Activated CD4-positive, alpha-beta T cell treated with anti-CD3 and anti-CD28 coated beads, Interleukin-2, amount 50 U/mL, for 48 hours (primary cell): Measurements from ENCODE around the gene NUTM1.
A peak's percentile ranks its signal among the peaks of the same experiment; 100 is the strongest.
"Not testable (repeated sequence)": the region's sequence is repeated elsewhere in the genome, so short reads cannot be mapped to it uniquely, and the experiment has no call there.

Experiments
- DNase-seq, 2 experiments: peaks; one replicate each; pipeline ENCODE4 v3.0.0-alpha.2; 2020

The NUTM1 gene

GRCh38 chr15:34337557-34338306, 5.4 kb upstream of the NUTM1 start, which contains the start of gene SLC12A6:
TSS of gene SLC12A6 (minus strand) at chr15:34337781. CDS start at chr15:34336680, 1,101 bp downstream.
- DNase-seq, result peak; percentile 91 to 92

- no peak for DNase-seq
These were observed 4.8 kb upstream of the NUTM1 start for GRCh38 chr15:34338347-34338746.

- DNase-seq, result no peak
These were observed 3.2 kb upstream of the NUTM1 start for GRCh38 chr15:34339946-34340345.

- DNase-seq, result no peak
These were observed 1.5 kb upstream of the NUTM1 start for GRCh38 chr15:34341381-34342212.

- not testable (repeated sequence) for DNase-seq
These were observed 840 bp upstream of the NUTM1 start for GRCh38 chr15:34342213-34342736.

GRCh38 chr15:34347951-34348638, 5.0 kb downstream of the NUTM1 start:
- no peak for DNase-seq

GRCh38 chr15:34348735-34349300, 5.7 kb downstream of the NUTM1 start:
- DNase-seq, result no peak

GRCh38 chr15:34349769-34350168, 6.7 kb downstream of the NUTM1 start:
- no peak for DNase-seq

GRCh38 chr15:34352996-34353395, 9.9 kb downstream of the NUTM1 start:
- not testable (repeated sequence) for DNase-seq

GRCh38 chr15:34353627-34354026, 10.5 kb downstream of the NUTM1 start:
- no peak for DNase-seq

GRCh38 chr15:34354286-34354685, 11.2 kb downstream of the NUTM1 start:
- no peak for DNase-seq

GRCh38 chr15:34355241-34355640, 12.1 kb downstream of the NUTM1 start:
- DNase-seq, result no peak

- no peak for DNase-seq
These were observed 14.5 kb downstream of the NUTM1 start for GRCh38 chr15:34357653-34358052.

- DNase-seq, result no peak
These were observed 15.3 kb downstream of the NUTM1 start for GRCh38 chr15:34358367-34358766.

- DNase-seq, result no peak
These were observed 15.8 kb downstream of the NUTM1 start for GRCh38 chr15:34358948-34359347.

- no peak for DNase-seq
These were observed 16.3 kb downstream of the NUTM1 start for GRCh38 chr15:34359416-34359815.

GRCh38 chr15:34360298-34360697, 17.2 kb downstream of the NUTM1 start:
- DNase-seq, result no peak

- no peak for DNase-seq
These were observed 18.2 kb downstream of the NUTM1 start for GRCh38 chr15:34361278-34361677.

GRCh38 chr15:34362047-34362773, 19.1 kb downstream of the NUTM1 start:
- DNase-seq, result no peak

- no peak for DNase-seq
These were observed 20.9 kb downstream of the NUTM1 start for GRCh38 chr15:34364041-34364440.

GRCh38 chr15:34365091-34365825, 22.1 kb downstream of the NUTM1 start:
- DNase-seq, result peak in 1 of 2 experiments; percentile 20
